ENCODE measurements around the gene PRICKLE4.
A peak's percentile ranks its signal among the peaks of the same experiment; 100 is the strongest.

Gene PRICKLE4

GRCh38 chr6:41775293-41775882 is 5.2 kb upstream of the PRICKLE4 start:
- H3K4me3 ChIP-seq (ENCODE audit: low read length) = no peak overlapping the region
- no peak for TF ChIP-seq ZNF274 (IDR thresholded peaks at IDR 0.05; ENCODE audit: low read depth, low read length)

GRCh38 chr6:41777551-41778285 is 2.9 kb upstream of the PRICKLE4 start:
- no peak overlapping the region for H3K4me3 ChIP-seq (ENCODE audit: low read length)
- no peak for TF ChIP-seq ZNF274 (IDR thresholded peaks at IDR 0.05; ENCODE audit: low read depth, low read length)

- TF ChIP-seq ZNF274 (IDR thresholded peaks at IDR 0.05; ENCODE audit: low read depth, low read length) = no peak
- peak overlapping the region; percentile 70; the same call in 1 of the 2 replicates for H3K4me3 ChIP-seq (ENCODE audit: low read length)
Observed at GRCh38 chr6:41778895-41779294, 1.7 kb upstream of the PRICKLE4 start.

GRCh38 chr6:41779336-41779735 is 1.2 kb upstream of the PRICKLE4 start:
- peak overlapping the region; percentile 70 for H3K4me3 ChIP-seq (ENCODE audit: low read length)
- no peak for TF ChIP-seq ZNF274 (IDR thresholded peaks at IDR 0.05; ENCODE audit: low read depth, low read length)

- no peak for TF ChIP-seq ZNF274 (IDR thresholded peaks at IDR 0.05; ENCODE audit: low read depth, low read length)
- peak within 1 kb of the TSS; percentile 70 for H3K4me3 ChIP-seq (ENCODE audit: low read length)
Observed at GRCh38 chr6:41779788-41780550, 613 bp upstream of the PRICKLE4 start, which contains the start of gene FRS3. TSS of gene FRS3 (minus strand) at chr6:41779900. CDS start at chr6:41776987, 2,913 bp downstream.

GRCh38 chr6:41781366-41781730 is 766 bp downstream of the PRICKLE4 start:
- no peak for TF ChIP-seq ZNF274 (IDR thresholded peaks at IDR 0.05; ENCODE audit: low read depth, low read length)

GRCh38 chr6:41783106-41783780 is 2.7 kb downstream of the PRICKLE4 start:
- no peak for TF ChIP-seq ZNF274 (IDR thresholded peaks at IDR 0.05; ENCODE audit: low read depth, low read length)
- no peak overlapping the region for H3K4me3 ChIP-seq (ENCODE audit: low read length)

More at GRCh38 chr6:41781366-41781730, 766 bp downstream of the PRICKLE4 start:
- H3K4me3 ChIP-seq (ENCODE audit: low read length) = no peak overlapping the region

- no peak for TF ChIP-seq ZNF274 (IDR thresholded peaks at IDR 0.05; ENCODE audit: low read depth, low read length)
- no peak overlapping the region for H3K4me3 ChIP-seq (ENCODE audit: low read length)
Observed at GRCh38 chr6:41784581-41785171, 4.1 kb downstream of the PRICKLE4 start.

GRCh38 chr6:41785254-41785653 is 4.7 kb downstream of the PRICKLE4 start:
- no peak overlapping the region for H3K4me3 ChIP-seq (ENCODE audit: low read length)
- TF ChIP-seq ZNF274 (IDR thresholded peaks at IDR 0.05; ENCODE audit: low read depth, low read length) = no peak

GRCh38 chr6:41785689-41786450 is 5.3 kb downstream of the PRICKLE4 start:
- peak overlapping the region; percentile 98; the same call in 1 of the 2 replicates for H3K4me3 ChIP-seq (ENCODE audit: low read length)
- TF ChIP-seq ZNF274 (IDR thresholded peaks at IDR 0.05; ENCODE audit: low read depth, low read length) = no peak

GRCh38 chr6:41786451-41787218 is 6.1 kb downstream of the PRICKLE4 start:
- TF ChIP-seq ZNF274 (IDR thresholded peaks at IDR 0.05; ENCODE audit: low read depth, low read length) = no peak
- H3K4me3 ChIP-seq (ENCODE audit: low read length) = peak overlapping the region; percentile 98

- no peak for TF ChIP-seq ZNF274 (IDR thresholded peaks at IDR 0.05; ENCODE audit: low read depth, low read length)
- peak within 1 kb of the TSS; percentile 98 for H3K4me3 ChIP-seq (ENCODE audit: low read length)
Observed at GRCh38 chr6:41787219-41787917, 6.8 kb downstream of the PRICKLE4 start, which contains the start of gene TOMM6. TSS of gene TOMM6 (plus strand) at chr6:41787694. CDS start at chr6:41787698, 4 bp downstream.
